K562 (cell line): ENCODE results near the gene CNIH3.

ENCODE experiments used
- CTCF ChIP-seq, 3 experiments: IDR thresholded peaks in 2 of 3; conservative IDR thresholded peaks in 1 of 3; 2 replicates each; pipeline ENCODE4 v1.5.1; 2011 to 2012; ENCODE audit warnings: low read length in 3 of 3, mild to moderate bottlenecking in 3 of 3, control low read depth in 2 of 3, improper control_type of control experiment in 1 of 3, inconsistent platforms in 1 of 3, low read depth in 1 of 3, mixed read lengths in 1 of 3, moderate library complexity in 1 of 3; ENCODE audit not compliant: insufficient read depth in 2 of 3
- SPI1 ChIP-seq: IDR thresholded peaks from 2 replicates; pipeline ENCODE4 v1.6.1; 2011; ENCODE audit warnings: low read depth, low read length, control low read depth, borderline replicate concordance
- TAF15 ChIP-seq: fragments of 200-400 bp; formaldehyde crosslinking; IDR thresholded peaks from 2 replicates; pipeline ENCODE4 v1.6.1; 2017; ENCODE audit warnings: mild to moderate bottlenecking, low read depth, low read length, moderate library complexity
- ZNF561 ChIP-seq: fragments of 450-650 bp; formaldehyde crosslinking; conservative IDR thresholded peaks from 2 replicates; pipeline ENCODE4 v1.4.0; 2020; ENCODE audit warnings: mild to moderate bottlenecking, moderate library complexity

DNA sequence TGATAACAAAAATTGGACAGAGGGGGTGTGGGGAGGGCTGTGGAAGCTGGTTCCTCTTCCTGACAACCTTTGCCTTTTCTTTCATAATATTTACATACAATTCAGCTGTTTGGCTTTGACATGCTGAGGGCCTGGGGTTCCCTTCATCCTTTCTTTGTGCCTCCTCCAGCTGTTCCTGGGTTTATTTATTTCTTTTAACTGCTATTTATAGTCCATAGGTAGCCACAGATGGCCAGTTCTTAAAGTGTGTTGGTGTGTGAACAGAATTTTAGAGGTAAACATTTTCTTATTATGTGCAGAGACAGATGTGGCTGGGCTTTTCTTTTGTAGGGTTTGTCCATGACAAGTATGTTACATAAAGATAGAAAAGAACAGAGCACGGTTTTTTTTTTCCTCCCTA lies 34.1 kb upstream of the CNIH3 start:
- TF ChIP-seq ZNF561 (CRISPR knock-in tag) (no peak), SPI1 (no peak), TAF15 (no peak), CTCF (IDR thresholded peaks at IDR 0.05 in 2 of 3, conservative IDR thresholded peaks at IDR 0.05 in 1 of 3; ENCODE audit: insufficient read depth in 2 of 3, low read depth in 1 of 3, low read length in 3 of 3) (no peak)
